Stimulated activated CD4-positive, alpha-beta T cell treated with anti-CD3 and anti-CD28 coated beads, Interleukin-2, amount 100 ng/mL, for 48 hours (primary cell): ENCODE results near the gene SMARCA4.

Source experiments
- DNase-seq, 2 donors: peaks; one replicate each; pipeline ENCODE4 v3.0.0-alpha.2; 2020

Gene SMARCA4

DNA sequence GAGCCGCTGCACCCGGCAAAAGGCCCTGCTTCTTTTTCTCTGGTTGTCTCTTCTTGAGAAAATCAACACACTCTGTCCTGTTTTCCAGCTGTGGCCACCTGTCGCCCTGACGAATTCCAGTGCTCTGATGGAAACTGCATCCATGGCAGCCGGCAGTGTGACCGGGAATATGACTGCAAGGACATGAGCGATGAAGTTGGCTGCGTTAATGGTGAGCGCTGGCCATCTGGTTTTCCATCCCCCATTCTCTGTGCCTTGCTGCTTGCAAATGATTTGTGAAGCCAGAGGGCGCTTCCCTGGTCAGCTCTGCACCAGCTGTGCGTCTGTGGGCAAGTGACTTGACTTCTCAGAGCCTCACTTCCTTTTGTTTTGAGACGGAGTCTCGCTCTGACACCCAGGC is 145.6 kb downstream of the SMARCA4 start:
- DNase-seq: no peak

DNA sequence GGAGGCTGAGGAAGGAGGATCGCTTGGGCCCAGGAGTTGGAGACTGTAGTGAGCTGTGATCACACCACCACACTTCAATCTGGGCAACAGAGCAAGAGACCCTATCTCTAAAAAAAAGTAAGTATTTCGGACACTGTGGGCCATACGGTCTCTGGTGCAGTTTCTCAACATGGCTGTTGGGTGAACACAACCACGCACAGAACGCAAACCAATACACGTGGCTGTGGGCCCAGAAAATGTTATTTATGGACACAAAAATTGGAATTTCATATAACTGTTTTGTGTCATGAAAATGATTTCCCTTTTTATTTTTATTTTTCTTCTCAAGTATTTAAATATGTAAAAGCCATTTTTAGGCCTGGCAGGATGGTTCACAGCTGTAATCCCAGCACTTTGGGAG is 147.9 kb downstream of the SMARCA4 start:
- no peak for DNase-seq

- DNase-seq: no peak
Observed at GRCh38 chr19:11111117-11111770, 150.4 kb downstream of the SMARCA4 start.

GRCh38 chr19:11111771-11112144 is 150.9 kb downstream of the SMARCA4 start:
- no peak for DNase-seq
